Measurements from ENCODE around the gene S100A7A.
"Not testable (repeated sequence)": the region's sequence is repeated elsewhere in the genome, so short reads cannot be mapped to it uniquely, and the experiment has no call there.

Gene S100A7A

DNA sequence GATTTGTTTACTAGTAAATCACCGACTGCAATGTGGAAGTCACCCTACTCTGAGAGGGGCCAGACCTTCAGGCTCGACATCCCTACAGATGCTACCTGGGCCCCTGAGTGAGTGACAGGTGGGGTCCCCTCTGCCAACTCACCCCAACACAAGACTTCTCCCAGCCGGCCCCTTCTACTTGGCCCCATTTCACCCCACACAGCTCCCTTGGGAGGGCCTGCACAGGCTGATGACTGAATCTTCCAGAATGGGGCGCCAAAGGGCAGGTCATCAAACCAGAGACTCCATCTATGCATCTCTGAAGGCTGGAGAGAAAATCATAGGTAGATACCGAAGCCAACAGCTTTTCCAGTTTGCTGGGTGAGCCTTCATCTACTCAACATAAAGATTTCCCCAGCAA, 16.1 kb upstream of the S100A7A start:
- no peak for DNase-seq (ENCODE audit: low read depth, low spot score)
- Histone ChIP-seq H3K36me3 (ENCODE audit: insufficient read depth, insufficient read length, low read length) (no peaks in the 10 kb centered on the region), H3K4me1 (ENCODE audit: insufficient read depth, insufficient read length) (peaks cover 9% of the 10 kb centered on the region), H3K4me3 (ENCODE audit: insufficient read length, low read depth) (no peak overlapping the region), H3K9ac (ENCODE audit: insufficient read length, low read depth) (no peak overlapping the region), H3K9me3 (ENCODE audit: insufficient read depth, low read length) (peaks cover 12% of the 10 kb centered on the region; the same call in 1 of the 2 replicates), H3K27me3 (ENCODE audit: insufficient read depth, insufficient read length) (no peaks in the 10 kb centered on the region)
- TF ChIP-seq YY1 (IDR thresholded peaks at IDR 0.05; ENCODE audit: insufficient read depth, insufficient read length) (no peak), ZNF274 (IDR thresholded peaks at IDR 0.05; ENCODE audit: low read depth, low read length) (no peak), SUZ12 (IDR thresholded peaks at IDR 0.05; ENCODE audit: extremely low read depth, insufficient read depth, insufficient read length) (no peak)

DNA sequence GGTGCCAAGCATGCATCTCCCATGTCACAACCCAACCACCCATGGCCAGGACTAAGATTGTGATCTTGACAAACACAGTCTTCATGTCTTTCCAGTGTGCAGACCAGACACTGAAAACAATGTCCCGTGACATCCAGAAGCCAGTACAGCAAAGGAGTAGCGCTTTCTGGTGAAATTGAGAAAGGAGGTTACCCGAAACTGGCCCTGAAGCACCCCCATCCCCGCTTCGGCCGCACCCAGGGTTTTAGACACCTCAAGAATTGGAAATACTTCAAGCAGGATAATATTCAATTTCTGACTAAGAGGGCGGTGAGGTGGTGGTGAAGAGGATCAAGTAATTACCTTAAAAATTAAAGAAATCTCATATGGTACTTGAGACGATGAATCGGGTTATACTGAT, 14.9 kb upstream of the S100A7A start:
- peaks cover 12% of the 10 kb centered on the region; the same call in 1 of the 2 replicates for H3K9me3 ChIP-seq (ENCODE audit: insufficient read depth, low read length)
- H3K4me3 ChIP-seq (ENCODE audit: insufficient read length, low read depth), result no peak overlapping the region
- no peaks in the 10 kb centered on the region for H3K36me3 ChIP-seq (ENCODE audit: insufficient read depth, insufficient read length, low read length)
- H3K27me3 ChIP-seq (ENCODE audit: insufficient read depth, insufficient read length), result no peaks in the 10 kb centered on the region
- no peak overlapping the region for H3K9ac ChIP-seq (ENCODE audit: insufficient read length, low read depth)
- TF ChIP-seq YY1 (IDR thresholded peaks at IDR 0.05; ENCODE audit: insufficient read depth, insufficient read length), result no peak
- TF ChIP-seq SUZ12 (IDR thresholded peaks at IDR 0.05; ENCODE audit: extremely low read depth, insufficient read depth, insufficient read length), result no peak
- no peak for TF ChIP-seq ZNF274 (IDR thresholded peaks at IDR 0.05; ENCODE audit: low read depth, low read length)
- peaks cover 9% of the 10 kb centered on the region for H3K4me1 ChIP-seq (ENCODE audit: insufficient read depth, insufficient read length)
- DNase-seq (ENCODE audit: low read depth, low spot score), result no peak

DNA sequence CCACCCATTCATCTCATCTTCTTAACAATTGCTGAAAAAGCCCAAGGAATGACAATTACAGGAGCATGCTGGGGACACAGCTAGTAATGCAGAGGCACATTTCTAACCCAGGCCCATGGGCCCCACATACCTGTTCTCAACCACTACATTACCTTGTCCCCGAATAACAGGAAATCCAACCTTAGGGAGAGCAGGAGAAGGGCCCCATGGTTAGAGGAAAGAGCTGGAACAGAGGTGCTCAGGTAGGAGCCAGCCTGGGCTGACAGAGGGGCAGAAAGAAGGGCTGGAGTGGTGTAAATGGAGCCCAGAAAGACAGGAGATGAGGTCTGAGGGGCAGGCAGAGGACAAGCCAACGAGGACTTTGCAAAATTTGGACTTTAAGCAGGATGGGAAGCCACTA, 14.1 kb upstream of the S100A7A start:
- Histone ChIP-seq H3K9me3 (ENCODE audit: insufficient read depth, low read length) (peaks cover 12% of the 10 kb centered on the region; the same call in 1 of the 2 replicates), H3K9ac (ENCODE audit: insufficient read length, low read depth) (no peak overlapping the region), H3K4me1 (ENCODE audit: insufficient read depth, insufficient read length) (peaks cover 11% of the 10 kb centered on the region), H3K36me3 (ENCODE audit: insufficient read depth, insufficient read length, low read length) (no peaks in the 10 kb centered on the region), H3K4me3 (ENCODE audit: insufficient read length, low read depth) (no peak overlapping the region), H3K27me3 (ENCODE audit: insufficient read depth, insufficient read length) (no peaks in the 10 kb centered on the region)
- TF ChIP-seq ZNF274 (IDR thresholded peaks at IDR 0.05; ENCODE audit: low read depth, low read length), result no peak
- no peak for TF ChIP-seq YY1 (IDR thresholded peaks at IDR 0.05; ENCODE audit: insufficient read depth, insufficient read length)
- DNase-seq (ENCODE audit: low read depth, low spot score), result no peak

DNA sequence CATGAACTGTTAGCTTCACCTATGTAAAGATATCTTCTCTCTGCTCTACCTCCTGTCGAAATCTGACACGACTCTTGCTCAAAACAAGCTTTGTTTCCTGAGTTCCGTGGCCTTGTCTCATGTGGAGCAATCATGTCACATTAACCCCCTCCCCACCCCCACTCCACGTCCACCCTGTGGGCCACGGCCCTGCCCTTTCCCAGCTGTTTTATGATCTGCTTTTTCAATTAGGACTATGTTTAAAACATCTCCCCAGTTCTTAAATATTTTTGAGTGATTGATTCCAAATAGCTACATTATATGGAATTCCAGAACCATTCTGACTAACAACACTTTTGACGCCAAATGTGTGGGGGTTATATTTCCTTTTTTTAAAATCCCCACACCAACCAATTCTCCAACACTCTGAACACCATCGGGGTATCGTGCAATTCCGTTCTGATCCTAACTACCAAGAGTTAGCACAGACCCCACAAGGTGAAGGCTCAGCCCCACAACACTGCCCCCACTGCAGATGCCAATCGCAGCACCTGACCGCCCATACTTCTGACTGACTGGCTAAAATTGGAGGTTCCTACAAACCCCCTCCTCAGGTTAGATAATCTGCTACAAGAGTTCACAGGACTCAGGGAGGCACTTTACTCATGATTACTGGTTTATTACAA, 12.8 kb upstream of the S100A7A start:
- Histone ChIP-seq H3K36me3 (ENCODE audit: insufficient read depth, insufficient read length, low read length) (no peaks in the 10 kb centered on the region), H3K4me3 (ENCODE audit: insufficient read length, low read depth) (no peak overlapping the region), H3K27me3 (ENCODE audit: insufficient read depth, insufficient read length) (no peaks in the 10 kb centered on the region), H3K4me1 (ENCODE audit: insufficient read depth, insufficient read length) (peaks cover 12% of the 10 kb centered on the region), H3K9me3 (ENCODE audit: insufficient read depth, low read length) (peaks cover 12% of the 10 kb centered on the region; the same call in 1 of the 2 replicates), H3K9ac (ENCODE audit: insufficient read length, low read depth) (no peak overlapping the region)
- TF ChIP-seq ZNF274 (IDR thresholded peaks at IDR 0.05; ENCODE audit: low read depth, low read length), result no peak
- TF ChIP-seq SUZ12 (IDR thresholded peaks at IDR 0.05; ENCODE audit: extremely low read depth, insufficient read depth, insufficient read length), result no peak
- no peak for TF ChIP-seq YY1 (IDR thresholded peaks at IDR 0.05; ENCODE audit: insufficient read depth, insufficient read length)
- no peak for DNase-seq (ENCODE audit: low read depth, low spot score)

DNA sequence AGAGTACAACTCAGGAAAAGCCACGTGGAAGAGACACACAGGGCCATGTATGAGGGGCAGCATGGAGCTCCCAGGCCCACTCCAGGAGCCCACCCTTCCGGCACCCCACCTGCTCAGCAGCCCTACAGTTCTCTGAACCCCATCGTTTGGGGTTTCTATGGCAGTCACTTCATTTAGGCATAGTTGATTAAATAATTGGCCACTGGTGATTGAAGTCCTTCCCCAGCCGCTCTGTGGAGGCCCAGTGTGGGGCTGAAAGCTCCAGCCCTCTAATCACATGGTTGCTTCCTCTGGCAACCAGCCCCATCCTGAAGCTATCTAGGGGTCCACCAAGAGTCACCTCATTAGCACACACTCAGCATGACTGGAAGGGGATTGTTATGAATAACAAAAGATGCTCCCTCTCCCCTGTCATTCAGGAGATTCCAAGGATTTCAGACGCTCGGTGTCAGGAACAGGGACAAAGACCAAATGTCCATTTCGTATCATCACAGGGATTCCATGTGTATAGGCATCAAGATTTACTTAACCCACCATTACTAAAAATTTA, 12.2 kb upstream of the S100A7A start:
- TF ChIP-seq YY1 (IDR thresholded peaks at IDR 0.05; ENCODE audit: insufficient read depth, insufficient read length) (no peak), SUZ12 (IDR thresholded peaks at IDR 0.05; ENCODE audit: extremely low read depth, insufficient read depth, insufficient read length) (no peak), ZNF274 (IDR thresholded peaks at IDR 0.05; ENCODE audit: low read depth, low read length) (no peak)
- no peak overlapping the region for H3K4me3 ChIP-seq (ENCODE audit: insufficient read length, low read depth)
- peak; percentile 79 for DNase-seq (ENCODE audit: low read depth, low spot score)
- H3K27me3 ChIP-seq (ENCODE audit: insufficient read depth, insufficient read length), result no peaks in the 10 kb centered on the region
- H3K4me1 ChIP-seq (ENCODE audit: insufficient read depth, insufficient read length), result peaks cover 12% of the 10 kb centered on the region
- peaks cover 12% of the 10 kb centered on the region; the same call in 1 of the 2 replicates for H3K9me3 ChIP-seq (ENCODE audit: insufficient read depth, low read length)
- H3K36me3 ChIP-seq (ENCODE audit: insufficient read depth, insufficient read length, low read length), result no peaks in the 10 kb centered on the region
- H3K9ac ChIP-seq (ENCODE audit: insufficient read length, low read depth), result no peak overlapping the region

- Histone ChIP-seq H3K36me3 (ENCODE audit: insufficient read depth, insufficient read length, low read length) (no peaks in the 10 kb centered on the region), H3K27me3 (ENCODE audit: insufficient read depth, insufficient read length) (no peaks in the 10 kb centered on the region), H3K4me1 (ENCODE audit: insufficient read depth, insufficient read length) (peaks cover 9% of the 10 kb centered on the region), H3K9me3 (ENCODE audit: insufficient read depth, low read length) (peaks cover 12% of the 10 kb centered on the region; the same call in 1 of the 2 replicates), H3K9ac (ENCODE audit: insufficient read length, low read depth) (no peak overlapping the region), H3K4me3 (ENCODE audit: insufficient read length, low read depth) (no peak overlapping the region)
- peak; percentile 57 for DNase-seq (ENCODE audit: low read depth, low spot score)
- no peak for TF ChIP-seq ZNF274 (IDR thresholded peaks at IDR 0.05; ENCODE audit: low read depth, low read length)
- TF ChIP-seq SUZ12 (IDR thresholded peaks at IDR 0.05; ENCODE audit: extremely low read depth, insufficient read depth, insufficient read length), result no peak
- TF ChIP-seq YY1 (IDR thresholded peaks at IDR 0.05; ENCODE audit: insufficient read depth, insufficient read length), result no peak
Measured at GRCh38 chr1:153404768-153405167, 11.6 kb upstream of the S100A7A start.

GRCh38 chr1:153405825-153406599, 10.3 kb upstream of the S100A7A start:
- H3K9me3 ChIP-seq (ENCODE audit: insufficient read depth, low read length), result peaks cover 12% of the 10 kb centered on the region; the same call in 1 of the 2 replicates
- not testable (repeated sequence) for H3K4me1 ChIP-seq (ENCODE audit: insufficient read depth, insufficient read length); H3K4me3 ChIP-seq (ENCODE audit: insufficient read length, low read depth); H3K27me3 ChIP-seq (ENCODE audit: insufficient read depth, insufficient read length); H3K36me3 ChIP-seq (ENCODE audit: insufficient read depth, insufficient read length, low read length); H3K9ac ChIP-seq (ENCODE audit: insufficient read length, low read depth); DNase-seq (ENCODE audit: low read depth, low spot score)

DNA sequence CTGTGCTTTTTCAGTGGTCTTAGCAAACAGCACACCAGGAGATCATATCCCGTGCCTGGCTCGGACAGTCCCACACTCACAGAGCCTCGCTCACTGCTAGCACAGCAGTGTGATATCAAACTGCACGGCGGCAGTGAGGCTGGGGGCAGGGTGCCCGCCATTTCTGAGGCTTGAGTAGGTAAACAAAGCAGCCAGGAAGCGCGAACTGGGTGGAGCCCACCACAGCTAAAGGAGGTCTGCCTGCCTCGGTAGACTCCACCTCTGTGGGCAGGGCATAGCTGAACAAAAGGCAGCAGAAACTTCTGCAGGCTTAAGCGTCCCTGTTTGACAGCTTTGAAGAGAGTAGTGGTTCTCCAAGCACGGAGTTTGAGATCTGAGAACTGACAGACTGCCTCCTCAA, 9.0 kb upstream of the S100A7A start:
- not testable (repeated sequence) for DNase-seq (ENCODE audit: low read depth, low spot score); H3K27me3 ChIP-seq (ENCODE audit: insufficient read depth, insufficient read length)

GRCh38 chr1:153413961-153414360, 2.4 kb upstream of the S100A7A start:
- H3K36me3 ChIP-seq (ENCODE audit: insufficient read depth, insufficient read length, low read length); H3K4me1 ChIP-seq (ENCODE audit: insufficient read depth, insufficient read length); H3K9me3 ChIP-seq (ENCODE audit: insufficient read depth, low read length); H3K4me3 ChIP-seq (ENCODE audit: insufficient read length, low read depth); H3K9ac ChIP-seq (ENCODE audit: insufficient read length, low read depth); DNase-seq (ENCODE audit: low read depth, low spot score); H3K27me3 ChIP-seq (ENCODE audit: insufficient read depth, insufficient read length): not testable (repeated sequence)

More for the DNA sequence above, 9.0 kb upstream of the S100A7A start:
- H3K36me3 ChIP-seq (ENCODE audit: insufficient read depth, insufficient read length, low read length); H3K9ac ChIP-seq (ENCODE audit: insufficient read length, low read depth); H3K4me1 ChIP-seq (ENCODE audit: insufficient read depth, insufficient read length); H3K4me3 ChIP-seq (ENCODE audit: insufficient read length, low read depth): not testable (repeated sequence)
- peaks cover 12% of the 10 kb centered on the region; the same call in 1 of the 2 replicates for H3K9me3 ChIP-seq (ENCODE audit: insufficient read depth, low read length)

Data from NT2/D1 (cell line).